IMR-90 (cell line): ENCODE results near the gene AGAP1. TPM values are rescaled to one million over a fixed set of nuclear protein-coding genes. Genes with fewer than 3 reads are reported as not detected.

Source experiments
- ATAC-seq: fragments of 200-7000 bp; cut with Tn5 transposase; 2 replicates; pipeline ENCODE4 v1.9.1; 2020; ENCODE audit warnings: low read depth, mild to moderate bottlenecking, moderate library complexity
- BruUV-seq: library from RNA; stranded (reverse); fragments of 400-500 nt; replicated peaks from 2 replicates; lab custom pipeline; 2021; lab: Mats Ljungman, UMichigan
- CTCF ChIA-PET: fragments of 300-600 bp; formaldehyde crosslinking; extraction: SDS; loops from one replicate; lab custom pipeline; 2021; ENCODE audit warnings: antibody characterized with exemption; lab: Yijun Ruan, JAX
- POLR2A ChIA-PET: fragments of 300-600 bp; sonication (Branson Sonifier 250); formaldehyde crosslinking; loops from one replicate; lab custom pipeline; 2022; ENCODE audit warnings: antibody characterized with exemption; ENCODE audit not compliant: unreplicated experiment; lab: Charles Lee
- DNase-seq: peaks from one replicate; pipeline ENCODE4 v3.0.0; 2013
- H2AFZ ChIP-seq: replicated peaks from 2 replicates; pipeline ENCODE3; 2013; ENCODE audit warnings: low read length, mild to moderate bottlenecking; ENCODE audit not compliant: poor library complexity
- H2AK5ac ChIP-seq: 2 replicates; pipeline ENCODE4 v1.6.1; 2013; ENCODE audit warnings: low read depth, low read length, inconsistent platforms
- H2AK9ac ChIP-seq: replicated peaks from 2 replicates; pipeline ENCODE3; 2013; ENCODE audit warnings: mild to moderate bottlenecking, low read depth, low read length, moderate library complexity; ENCODE audit not compliant: poor library complexity
- H2BK120ac ChIP-seq: 2 replicates; pipeline ENCODE4 v1.6.1; 2013; ENCODE audit warnings: low read depth, low read length, inconsistent platforms
- H2BK15ac ChIP-seq: 3 replicates; pipeline ENCODE4 v1.6.1; 2013; ENCODE audit warnings: low read depth, low read length, inconsistent platforms
- H2BK20ac ChIP-seq: 2 replicates; pipeline ENCODE4 v1.6.1; 2013; ENCODE audit warnings: low read depth, mild to moderate bottlenecking, inconsistent platforms, low read length, moderate library complexity
- H2BK5ac ChIP-seq: 2 replicates; pipeline ENCODE4 v1.6.1; 2013; ENCODE audit warnings: mild to moderate bottlenecking, low read depth, low read length, inconsistent platforms; ENCODE audit not compliant: poor library complexity, severe bottlenecking
- H3K14ac ChIP-seq: replicated peaks from 2 replicates; pipeline ENCODE4 v1.6.1; 2013; ENCODE audit warnings: low read depth, low read length, inconsistent platforms
- H3K18ac ChIP-seq: 2 replicates; pipeline ENCODE4 v1.6.1; 2013; ENCODE audit warnings: low read depth, low read length, control low read depth
- H3K23ac ChIP-seq: 2 replicates; pipeline ENCODE4 v1.6.1; 2013; ENCODE audit warnings: low read depth, low read length, inconsistent platforms
- H3K27ac ChIP-seq: 2 replicates; pipeline ENCODE4 v1.5.1; 2013; ENCODE audit warnings: mild to moderate bottlenecking, control low read depth, low read length; ENCODE audit not compliant: insufficient read depth
- H3K27me3 ChIP-seq: 2 replicates; pipeline ENCODE4 v1.6.1; 2013; ENCODE audit warnings: low read length; ENCODE audit not compliant: control insufficient read depth, insufficient read depth
- H3K36me3 ChIP-seq: 2 replicates; pipeline ENCODE4 v1.6.1; 2013; ENCODE audit warnings: low read length, mixed read lengths; ENCODE audit not compliant: control insufficient read depth, insufficient read depth
- H3K4ac ChIP-seq: 2 replicates; pipeline ENCODE4 v1.6.1; 2013; ENCODE audit warnings: low read depth, low read length, inconsistent platforms
- H3K4me1 ChIP-seq: 2 replicates; pipeline ENCODE4 v1.6.1; 2013; ENCODE audit warnings: low read length, mixed read lengths; ENCODE audit not compliant: control insufficient read depth, insufficient read depth
- H3K4me2 ChIP-seq: 2 replicates; pipeline ENCODE4 v1.6.1; 2013; ENCODE audit warnings: low read depth, mild to moderate bottlenecking, control low read depth, low read length, moderate library complexity
- H3K4me3 ChIP-seq: 2 replicates; pipeline ENCODE4 v1.5.1; 2013; ENCODE audit warnings: low read depth, mild to moderate bottlenecking, control low read depth, low read length, moderate library complexity; ENCODE audit not compliant: insufficient read depth
- H3K56ac ChIP-seq: 2 replicates; pipeline ENCODE4 v1.6.1; 2013; ENCODE audit warnings: low read length, inconsistent platforms; ENCODE audit not compliant: insufficient read depth; ENCODE audit errors: extremely low read depth
- H3K79me1 ChIP-seq, 2 experiments: 2 replicates each; pipeline ENCODE4 v1.6.1; 2013; ENCODE audit warnings: low read length in 2 of 2, inconsistent platforms in 1 of 2, low read depth in 1 of 2
- H3K9ac ChIP-seq: 2 replicates; pipeline ENCODE4 v1.6.1; 2013; ENCODE audit warnings: low read depth, low read length, control low read depth
- H3K9me1 ChIP-seq: 2 replicates; pipeline ENCODE4 v1.6.1; 2013; ENCODE audit warnings: low read length, inconsistent platforms; ENCODE audit not compliant: insufficient read depth
- H3K9me3 ChIP-seq: 2 replicates; pipeline ENCODE4 v1.6.1; 2013; ENCODE audit warnings: low read length; ENCODE audit not compliant: control insufficient read depth, insufficient read depth
- H4K20me1 ChIP-seq: 2 replicates; pipeline ENCODE4 v1.6.1; 2013; ENCODE audit warnings: low read length, inconsistent platforms; ENCODE audit not compliant: insufficient read depth
- H4K5ac ChIP-seq: 2 replicates; pipeline ENCODE4 v1.6.1; 2013; ENCODE audit warnings: mild to moderate bottlenecking, low read depth, low read length, control low read depth
- H4K8ac ChIP-seq, 2 experiments: 2 replicates each; pipeline ENCODE4 v1.6.1; 2013; ENCODE audit warnings: low read depth in 2 of 2, low read length in 2 of 2, control low read depth in 1 of 2, inconsistent platforms in 1 of 2
- H4K91ac ChIP-seq: 2 replicates; pipeline ENCODE4 v1.6.1; 2013; ENCODE audit warnings: low read depth, low read length, inconsistent platforms; ENCODE audit not compliant: insufficient read depth
- FOS ChIP-seq: fragments of 150-350 bp; IDR thresholded peaks from 2 replicates; pipeline ENCODE4 v1.6.1; 2016; ENCODE audit warnings: low read depth, low read length
- WGBS, 2 experiments: methylation state at CpG; one replicate each; pipeline versions ENCODE4 v1.1.5 to v1.1.7; 2013; ENCODE audit warnings: missing lambda C conversion rate in 2 of 2; ENCODE audit not compliant: insufficient read length in 1 of 2; ENCODE audit errors: extremely low coverage in 2 of 2; 5-methylcytosine and 5-hydroxymethylcytosine counted together
- dilution Hi-C: fragments of 300-500 bp; cut with HindIII; formaldehyde crosslinking; loops from one replicate; pipeline ENCODE4 v1.14.3; 2018; ENCODE audit warnings: low sequenced_read_pairs; ENCODE audit not compliant: unreplicated experiment
- in situ Hi-C: fragments of 300-500 bp; cut with MboI; formaldehyde crosslinking; loops from 3 replicates; pipeline ENCODE4 v1.14.3; 2019; ENCODE audit warnings: low sequenced_read_pairs, inconsistent platforms, mixed read lengths
- intact Hi-C: fragments of 100-400 bp; cut with micrococcal nuclease; formaldehyde crosslinking; loops from 2 replicates; pipeline ENCODE4 v1.10.0; 2022
- polyA plus RNA-seq, 3 experiments: library from polyadenylated mRNA; depleted of rRNA; stranded (reverse); fragments of >200 nt; gene quantifications; 2 replicates each; pipeline ENCODE4 v1.2.3, GENCODE V29; 2012; ENCODE audit warnings: low replicate concordance in 1 of 3
- total RNA-seq: library from RNA; depleted of rRNA; stranded (reverse); fragments of >200 nt; gene quantifications from 2 replicates; pipeline ENCODE4 v1.2.3, GENCODE V29; 2012
- TF ChIP-seq, protein P1 (sequence below): fragments of 150-350 bp; IDR thresholded peaks from 2 replicates; pipeline ENCODE4 v1.6.1; 2017; ENCODE audit warnings: mild to moderate bottlenecking, antibody characterized with exemption, low read length, low read depth

The AGAP1 gene
- total and polyA plus RNA-seq, 2 of the 4 experiments (the other 2 are of a cell fraction): 15.1 to 16.4 TPM

DNA sequence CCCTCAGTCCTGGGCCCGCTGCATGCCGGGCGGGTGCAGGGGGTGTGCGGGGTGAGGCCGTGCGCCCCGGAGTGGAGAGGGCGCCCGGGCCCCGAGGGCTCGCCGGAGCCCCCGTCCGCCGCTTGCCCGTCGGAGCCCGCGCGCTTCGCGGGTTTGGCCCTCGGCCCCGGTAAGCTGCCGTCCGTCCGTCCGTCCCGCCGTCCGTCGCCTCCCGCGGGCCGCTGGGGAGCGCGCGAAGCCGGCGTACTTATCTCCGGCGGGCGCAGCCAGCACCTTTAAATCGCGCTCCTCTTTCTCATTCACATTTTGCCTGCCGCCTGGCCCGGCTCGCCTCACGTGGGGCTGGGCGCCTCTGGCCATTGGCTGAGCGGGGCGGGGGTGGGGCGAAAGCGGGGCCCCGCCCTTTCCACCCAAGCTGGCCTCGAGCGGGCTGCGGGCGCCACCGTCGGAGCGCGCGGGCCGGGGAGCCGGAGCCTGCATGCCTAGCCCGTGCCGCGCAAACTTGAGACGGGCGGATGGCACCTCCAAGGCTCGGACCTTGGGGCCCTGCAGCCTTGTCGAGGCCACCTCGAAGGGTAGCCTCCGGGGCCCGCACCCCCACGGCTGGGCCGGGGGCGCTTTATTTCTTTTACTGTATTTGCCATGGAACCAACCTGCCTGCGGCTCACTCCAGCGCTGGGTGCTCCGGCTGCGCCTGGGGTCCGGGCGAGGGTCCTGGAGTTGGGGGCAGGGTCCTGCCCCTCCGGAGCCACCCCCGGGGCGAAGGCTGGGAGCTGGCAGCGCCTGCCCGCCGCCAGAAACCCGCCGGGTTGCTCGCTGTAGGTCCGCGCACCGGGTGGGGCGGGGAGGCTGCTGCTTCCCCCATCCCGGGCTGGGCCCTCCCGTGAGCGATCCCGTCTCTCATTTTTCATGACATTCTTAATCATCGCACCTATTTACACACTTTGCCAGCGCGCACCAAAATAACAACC, 674.6 kb downstream of the AGAP1 start, which contains the start of gene GBX2:
TSS of gene GBX2 (minus strand) at position 277 of the 971 bp plus-strand sequence. CDS start 415 bp downstream, outside the sequence.
- H3K4me1 ChIP-seq: peaks cover 2% of the 10 kb centered on the region; the same call in 1 of the 2 replicates
- no peak within 1 kb of the TSS for H2BK120ac ChIP-seq
- H3K14ac ChIP-seq: no peak within 1 kb of the TSS
- H3K9me3 ChIP-seq: peaks cover 17% of the 10 kb centered on the region; the same call in 1 of the 2 replicates
- H2BK20ac ChIP-seq: no peak within 1 kb of the TSS
- dilution Hi-C loops: no loop called here
- H2AK9ac ChIP-seq: no peak within 1 kb of the TSS
- no peak within 1 kb of the TSS for H4K91ac ChIP-seq
- no peak within 1 kb of the TSS for H3K56ac ChIP-seq
- 5% methylated on average over 35 of the region's 105 CpGs; no CpG with 5 or more reads in 1 of the 2 experiments for WGBS, 2 experiments
- CTCF ChIA-PET: no interaction called here
- ATAC-seq: peak; percentile 33
- intact Hi-C loops: no loop called here
- in situ Hi-C loops: loop anchor here (25.0 kb wide), 1 partner anchor 556 kb away; no protein-coding TSS in a partner anchor
- peak within 1 kb of the TSS; percentile 72 for H3K4me2 ChIP-seq
- H3K4ac ChIP-seq: no peak within 1 kb of the TSS
- no peak for TF ChIP-seq FOS
- TF ChIP-seq, protein P1, sequence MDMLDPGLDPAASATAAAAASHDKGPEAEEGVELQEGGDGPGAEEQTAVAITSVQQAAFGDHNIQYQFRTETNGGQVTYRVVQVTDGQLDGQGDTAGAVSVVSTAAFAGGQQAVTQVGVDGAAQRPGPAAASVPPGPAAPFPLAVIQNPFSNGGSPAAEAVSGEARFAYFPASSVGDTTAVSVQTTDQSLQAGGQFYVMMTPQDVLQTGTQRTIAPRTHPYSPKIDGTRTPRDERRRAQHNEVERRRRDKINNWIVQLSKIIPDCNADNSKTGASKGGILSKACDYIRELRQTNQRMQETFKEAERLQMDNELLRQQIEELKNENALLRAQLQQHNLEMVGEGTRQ: peak; percentile 94
- no peak within 1 kb of the TSS for H2BK5ac ChIP-seq
- no peak within 1 kb of the TSS for H3K27ac ChIP-seq
- no peak within 1 kb of the TSS for H3K23ac ChIP-seq
- H2AK5ac ChIP-seq: no peak within 1 kb of the TSS
- no TSS peak for BruUV-seq
- no peak within 1 kb of the TSS for H3K9ac ChIP-seq
- no peaks in the 10 kb centered on the region for H3K36me3 ChIP-seq
- H2BK15ac ChIP-seq: no peak within 1 kb of the TSS
- no peak within 1 kb of the TSS for H4K8ac ChIP-seq
- no peaks in the 10 kb centered on the region; the same call in none of the 2 replicates for H4K20me1 ChIP-seq
- H3K18ac ChIP-seq: no peak within 1 kb of the TSS
- POLR2A ChIA-PET: no interaction called here
- H3K9me1 ChIP-seq: no peaks in the 10 kb centered on the region; the same call in 1 of the 2 replicates
- H3K4me3 ChIP-seq: peak within 1 kb of the TSS; percentile 31
- H3K27me3 ChIP-seq: peaks cover 99% of the 10 kb centered on the region
- H3K79me1 ChIP-seq: no peaks in the 10 kb centered on the region
- no peak within 1 kb of the TSS for H4K5ac ChIP-seq
- peak within 1 kb of the TSS; percentile 72 for H2AFZ ChIP-seq
- DNase-seq: peak; percentile 17
